Calu3 (cell line): Measurements from ENCODE around the gene COMTD1. TPM values are rescaled to one million over a fixed set of nuclear protein-coding genes. Genes with fewer than 3 reads are reported as not detected.
"Not testable (repeated sequence)": the region's sequence is repeated elsewhere in the genome, so short reads cannot be mapped to it uniquely, and the experiment has no call there.

Experiments used
- BruUV-seq: library from RNA; stranded (reverse); fragments of 400-500 nt; replicated peaks from 2 replicates; lab custom pipeline; 2021; lab: Mats Ljungman, UMichigan
- CTCF ChIA-PET: fragments of 300-600 bp; sonication (Branson Sonifier 250); formaldehyde crosslinking; loops from one replicate; lab custom pipeline; 2022; ENCODE audit warnings: antibody characterized with exemption; lab: Charles Lee
- DNase-seq: peaks from one replicate; pipeline ENCODE4 v3.0.0; 2022
- H3K27ac Mint-ChIP-seq: one replicate; pipeline ENCODE4 v1.8.0; 2022; ENCODE audit warnings: mixed read lengths; ENCODE audit not compliant: unreplicated experiment
- H3K27me3 Mint-ChIP-seq: one replicate; pipeline ENCODE4 v1.8.0; 2022; ENCODE audit warnings: mixed read lengths; ENCODE audit not compliant: unreplicated experiment
- H3K36me3 Mint-ChIP-seq: one replicate; pipeline ENCODE4 v1.8.0; 2022; ENCODE audit warnings: mild to moderate bottlenecking, moderate library complexity, mixed read lengths; ENCODE audit not compliant: insufficient read depth, unreplicated experiment
- H3K4me1 Mint-ChIP-seq: one replicate; pipeline ENCODE4 v1.8.0; 2022; ENCODE audit warnings: mild to moderate bottlenecking, low read depth, mixed read lengths; ENCODE audit not compliant: unreplicated experiment
- H3K4me3 Mint-ChIP-seq: one replicate; pipeline ENCODE4 v1.8.0; 2022; ENCODE audit warnings: mild to moderate bottlenecking, low read depth, moderate library complexity, mixed read lengths; ENCODE audit not compliant: unreplicated experiment
- H3K9me3 Mint-ChIP-seq: one replicate; pipeline ENCODE4 v1.8.0; 2022; ENCODE audit warnings: low read depth, mixed read lengths; ENCODE audit not compliant: unreplicated experiment
- CTCF ChIP-seq: fragments of 200-600 bp; IDR thresholded peaks from one replicate; pipeline ENCODE4 v1.8.0; 2022; ENCODE audit warnings: antibody characterized with exemption; ENCODE audit not compliant: unreplicated experiment
- intact Hi-C: fragments of 100-400 bp; cut with micrococcal nuclease; formaldehyde crosslinking; loops from one replicate; pipeline ENCODE4 v1.10.0; 2022; ENCODE audit not compliant: unreplicated experiment
- total RNA-seq: library from RNA; stranded (reverse); gene quantifications from 2 replicates; pipeline ENCODE4 v1.2.3, GENCODE V29; 2022

Gene COMTD1
- total RNA-seq, 1 experiment from 2014 or later: 52.4 TPM

- TF ChIP-seq CTCF: no peak
- Mint-ChIP-seq H3K4me1 (no peaks in the 10 kb centered on the region), H3K9me3 (no peaks in the 10 kb centered on the region), H3K36me3 (peaks cover 51% of the 10 kb centered on the region), H3K27ac (peak overlapping the region; percentile 93), H3K27me3 (no peaks in the 10 kb centered on the region), H3K4me3 (peak overlapping the region; percentile 83)
- no peak for DNase-seq
- CTCF ChIA-PET: interaction anchor here (0.6 to 1.8 kb wide), 8 partner anchors 8 to 1115 kb away, joined by 3 to 8 read pairs (median 6); partner anchors contain the start of gene COMTD1
- no TSS peak for BruUV-seq
- intact Hi-C loops: no loop called here
Measured at GRCh38 chr10:75209086-75209920, 26.5 kb downstream of the COMTD1 start.

- Mint-ChIP-seq H3K4me1 (no peaks in the 10 kb centered on the region), H3K4me3 (no peak overlapping the region), H3K36me3 (peaks cover 40% of the 10 kb centered on the region), H3K27me3 (no peaks in the 10 kb centered on the region), H3K27ac (no peak overlapping the region), H3K9me3 (no peaks in the 10 kb centered on the region)
- intact Hi-C loops: no loop called here
- no TSS peak for BruUV-seq
- CTCF ChIA-PET: interaction anchor here (0.7 kb wide), 1 partner anchor 14 kb away, joined by 3 read pairs; no protein-coding TSS in a partner anchor
- no peak for DNase-seq
- no peak for TF ChIP-seq CTCF
Measured at GRCh38 chr10:75208181-75208580, 27.6 kb downstream of the COMTD1 start.

- BruUV-seq: no TSS peak
- Mint-ChIP-seq H3K27ac (no peak overlapping the region), H3K36me3 (peaks cover 36% of the 10 kb centered on the region), H3K4me1 (peaks cover 2% of the 10 kb centered on the region), H3K4me3 (no peak overlapping the region), H3K27me3 (no peaks in the 10 kb centered on the region), H3K9me3 (no peaks in the 10 kb centered on the region)
- intact Hi-C loops: no loop called here
- CTCF ChIA-PET: interaction anchor here (0.6 to 0.7 kb wide), 2 partner anchors 13 to 17 kb away, joined by 3 read pairs; no protein-coding TSS in a partner anchor
- no peak for DNase-seq
- TF ChIP-seq CTCF: no peak
Measured at GRCh38 chr10:75207857-75208144, 28.0 kb downstream of the COMTD1 start.

- no peak for TF ChIP-seq CTCF
Measured at GRCh38 chr10:75207079-75207856, 28.5 kb downstream of the COMTD1 start.

GRCh38 chr10:75206638-75207037 lies 29.1 kb downstream of the COMTD1 start:
- H3K27me3 Mint-ChIP-seq, DNase-seq, H3K27ac Mint-ChIP-seq, H3K9me3 Mint-ChIP-seq, BruUV-seq, intact Hi-C loops, H3K4me3 Mint-ChIP-seq: not testable (repeated sequence)
- CTCF ChIA-PET: interaction anchor here (1.0 kb wide), 1 partner anchor 9 kb away, joined by 3 read pairs; no protein-coding TSS in a partner anchor
- peaks cover 25% of the 10 kb centered on the region for H3K36me3 Mint-ChIP-seq
- H3K4me1 Mint-ChIP-seq: peaks cover 14% of the 10 kb centered on the region

More at GRCh38 chr10:75207079-75207856, 28.5 kb downstream of the COMTD1 start:
- no peaks in the 10 kb centered on the region for H3K9me3 Mint-ChIP-seq
- DNase-seq: no peak
- no peaks in the 10 kb centered on the region for H3K27me3 Mint-ChIP-seq
- no peak overlapping the region for H3K4me3 Mint-ChIP-seq
- peaks cover 7% of the 10 kb centered on the region for H3K4me1 Mint-ChIP-seq
- H3K36me3 Mint-ChIP-seq: peaks cover 31% of the 10 kb centered on the region
- intact Hi-C loops: no loop called here
- CTCF ChIA-PET: interaction anchor here (0.6 kb wide), 1 partner anchor 17 kb away, joined by 3 read pairs; no protein-coding TSS in a partner anchor
- BruUV-seq: no TSS peak
- H3K27ac Mint-ChIP-seq: no peak overlapping the region
